Keratinocyte (primary cell): ENCODE measurements around the gene MMGT1. TPM values are rescaled to one million over a fixed set of nuclear protein-coding genes. Genes with fewer than 3 reads are reported as not detected.

Experiments used
- DNase-seq: peaks from one replicate; pipeline ENCODE4 v3.0.0-alpha.2; 2011; ENCODE audit warnings: low read depth, missing footprints, low spot score
- FAIRE-seq: peaks from 2 replicates; lab custom pipeline; 2011; peaks lifted over from hg19 to GRCh38; lab: Jason Lieb, UNC
- H2AFZ ChIP-seq: 2 replicates; pipeline ENCODE4 v1.6.0; 2012; ENCODE audit warnings: low read length, control low read depth, inconsistent platforms; ENCODE audit not compliant: control insufficient read depth
- H3K27ac ChIP-seq: 2 replicates; pipeline ENCODE4 v1.5.1; 2011; ENCODE audit warnings: low read length; ENCODE audit not compliant: control insufficient read depth, insufficient read depth
- H3K27me3 ChIP-seq: 3 replicates; pipeline ENCODE4 v1.6.0; 2011; ENCODE audit warnings: low read length; ENCODE audit not compliant: control insufficient read depth, insufficient read depth; ENCODE audit errors: extremely low read depth
- H3K36me3 ChIP-seq, 2 experiments: 2 replicates in 1 of 2; 3 replicates in 1 of 2; pipeline ENCODE4 v1.5.1; 2011; ENCODE audit warnings: low read length in 2 of 2, mild to moderate bottlenecking in 1 of 2; ENCODE audit not compliant: control insufficient read depth in 2 of 2, insufficient read depth in 2 of 2; ENCODE audit errors: extremely low read depth in 1 of 2
- H3K4me1 ChIP-seq: 3 replicates; pipeline ENCODE4 v1.5.1; 2011; ENCODE audit warnings: low read length; ENCODE audit not compliant: control insufficient read depth, insufficient read depth; ENCODE audit errors: extremely low read depth
- H3K4me2 ChIP-seq: 3 replicates; pipeline ENCODE4 v1.6.0; 2011; ENCODE audit warnings: low read depth, low read length; ENCODE audit not compliant: control insufficient read depth, insufficient read depth; ENCODE audit errors: extremely low read depth
- H3K4me3 ChIP-seq, 3 experiments: fragments of 200-600 bp in 1 of 3; sonication (generic) in 1 of 3; 2 replicates in 2 of 3; 3 replicates in 1 of 3; pipeline ENCODE4 v1.5.1; 2011 to 2016; ENCODE audit warnings: low read length in 3 of 3, mild to moderate bottlenecking in 3 of 3, control low read depth in 2 of 3, inconsistent platforms in 1 of 3, low read depth in 1 of 3, mixed read lengths in 1 of 3, mixed run types in 1 of 3, moderate library complexity in 1 of 3; ENCODE audit not compliant: control insufficient read depth in 2 of 3, insufficient read depth in 2 of 3; ENCODE audit errors: extremely low read depth in 1 of 3
- H3K79me2 ChIP-seq: 2 replicates; pipeline ENCODE4 v1.6.0; 2012; ENCODE audit warnings: low read length; ENCODE audit not compliant: control insufficient read depth, insufficient read depth
- H3K9ac ChIP-seq: 3 replicates; pipeline ENCODE4 v1.6.0; 2011; ENCODE audit warnings: low read length; ENCODE audit not compliant: control insufficient read depth, insufficient read depth; ENCODE audit errors: extremely low read depth
- H3K9me1 ChIP-seq: 3 replicates; pipeline ENCODE4 v1.6.0; 2011; ENCODE audit warnings: low read length; ENCODE audit not compliant: control insufficient read depth, insufficient read depth; ENCODE audit errors: extremely low read depth
- H3K9me3 ChIP-seq: 2 replicates; pipeline ENCODE4 v1.5.1; 2012; ENCODE audit warnings: low read depth, low read length; ENCODE audit not compliant: control insufficient read depth
- H4K20me1 ChIP-seq: 3 replicates; pipeline ENCODE4 v1.6.0; 2011; ENCODE audit warnings: low read length; ENCODE audit not compliant: control insufficient read depth, insufficient read depth; ENCODE audit errors: extremely low read depth
- CTCF ChIP-seq, 3 experiments: IDR thresholded peaks in 1 of 3; conservative IDR thresholded peaks in 1 of 3; optimal IDR thresholded peaks in 1 of 3; 2 replicates in 2 of 3; 3 replicates in 1 of 3; pipeline versions ENCODE3 to v1.5.1; 2011; ENCODE audit warnings: low read length in 3 of 3, mild to moderate bottlenecking in 3 of 3, moderate library complexity in 2 of 3, control low read depth in 1 of 3, inconsistent platforms in 1 of 3; ENCODE audit not compliant: insufficient read depth in 2 of 3; ENCODE audit errors: extremely low read depth in 1 of 3
- EZH2 ChIP-seq: IDR thresholded peaks from one replicate; pipeline ENCODE4 v1.6.1; 2012; ENCODE audit warnings: inconsistent platforms, mild to moderate bottlenecking, low read length, moderate library complexity
- dilution Hi-C: fragments of 300-500 bp; cut with MboI; formaldehyde crosslinking; loops from one replicate; pipeline ENCODE4 v1.7.0; 2020; ENCODE audit warnings: low sequenced_read_pairs; ENCODE audit not compliant: extremely low pct_ligation_motif_present
- polyA plus RNA-seq, 5 experiments: library from polyadenylated mRNA; depleted of rRNA in 3 of 5; stranded (reverse) in 3 of 5; stranded (forward) in 1 of 5; unstranded in 1 of 5; fragments of >200 nt; gene quantifications; 1 replicate in 1 of 5; 2 replicates in 3 of 5; 3 replicates in 1 of 5; pipeline versions ENCODE4 v1.2.1 to v1.2.3, GENCODE V29; 2011 to 2012; ENCODE audit warnings: missing spikeins in 2 of 5, low read depth in 1 of 5, low replicate concordance in 1 of 5

Gene MMGT1
- polyA plus RNA-seq, 1 donor (not counting 4 experiments of a cell fraction or from before 2014, with no cell fraction given): 19.8 TPM

DNA sequence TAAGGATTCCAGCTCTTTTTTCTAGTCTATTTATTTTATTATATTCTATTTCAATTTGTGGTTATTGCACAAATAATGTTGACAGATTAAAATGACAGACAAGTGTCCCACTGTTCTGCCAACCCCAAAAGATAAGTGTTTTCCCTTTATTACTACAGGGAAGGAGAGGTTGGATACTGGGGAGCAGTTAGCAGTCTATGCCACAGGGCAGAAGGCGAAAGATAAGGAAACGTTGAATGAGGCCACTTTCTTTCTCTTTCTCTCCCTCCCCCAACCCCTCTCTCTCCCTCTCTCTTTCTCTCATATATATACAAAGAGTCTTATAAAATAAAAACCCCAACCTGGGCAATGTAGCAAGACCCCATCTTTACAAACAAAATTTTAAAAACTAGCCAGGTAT, 43.1 kb upstream of the MMGT1 start:
- Histone ChIP-seq H3K4me2 (no peak overlapping the region), H3K9ac (no peak overlapping the region), H2AFZ (no peak overlapping the region), H4K20me1 (no peaks in the 10 kb centered on the region), H3K9me3 (no peaks in the 10 kb centered on the region), H3K36me3 (peaks cover 0 to 2% of the 10 kb centered on the region in 2 experiments), H3K27me3 (no peaks in the 10 kb centered on the region), H3K4me3 (no peak overlapping the region), H3K9me1 (no peaks in the 10 kb centered on the region), H3K79me2 (no peaks in the 10 kb centered on the region), H3K27ac (no peak overlapping the region), H3K4me1 (no peaks in the 10 kb centered on the region)
- FAIRE-seq (no peak), DNase-seq (no peak)
- no peak for TF ChIP-seq EZH2
- dilution Hi-C loops: no loop called here

DNA sequence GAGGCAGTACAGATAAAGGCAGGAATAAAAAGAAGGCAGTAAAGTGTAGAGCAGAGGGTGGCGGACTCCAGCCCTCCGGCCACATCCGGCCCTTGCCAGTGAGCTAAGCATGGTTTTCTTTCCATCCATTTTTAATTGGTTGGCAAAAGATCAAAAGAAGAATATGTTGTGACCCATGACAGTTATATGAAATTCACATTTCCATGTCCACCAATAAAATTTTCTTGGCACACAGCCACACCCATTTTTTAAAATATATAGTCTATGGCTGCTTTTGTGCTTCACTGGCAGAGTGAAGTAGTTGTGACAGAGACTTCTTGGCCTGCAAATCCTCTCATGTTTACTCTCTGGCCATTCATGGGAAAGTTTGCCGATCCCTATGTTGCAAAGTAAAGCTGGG, 41.2 kb upstream of the MMGT1 start:
- Histone ChIP-seq H3K4me3 (no peak overlapping the region), H3K4me1 (no peaks in the 10 kb centered on the region), H3K27ac (no peak overlapping the region), H4K20me1 (no peaks in the 10 kb centered on the region), H3K9me1 (no peaks in the 10 kb centered on the region), H3K36me3 (peaks cover 0 to 2% of the 10 kb centered on the region in 2 experiments), H3K9me3 (no peaks in the 10 kb centered on the region), H3K27me3 (no peaks in the 10 kb centered on the region), H3K4me2 (no peak overlapping the region), H3K79me2 (no peaks in the 10 kb centered on the region), H2AFZ (no peak overlapping the region), H3K9ac (no peak overlapping the region)
- FAIRE-seq (no peak), DNase-seq (no peak)
- no peak for TF ChIP-seq EZH2
- no peak for TF ChIP-seq CTCF (optimal IDR thresholded peaks at IDR 0.05 in 1 of 3, IDR thresholded peaks at IDR 0.05 in 1 of 3, conservative IDR thresholded peaks at IDR 0.05 in 1 of 3; ENCODE audit: extremely low read depth in 1 of 3, insufficient read depth in 2 of 3, low read length in 3 of 3)
- dilution Hi-C loops: no loop called here

DNA sequence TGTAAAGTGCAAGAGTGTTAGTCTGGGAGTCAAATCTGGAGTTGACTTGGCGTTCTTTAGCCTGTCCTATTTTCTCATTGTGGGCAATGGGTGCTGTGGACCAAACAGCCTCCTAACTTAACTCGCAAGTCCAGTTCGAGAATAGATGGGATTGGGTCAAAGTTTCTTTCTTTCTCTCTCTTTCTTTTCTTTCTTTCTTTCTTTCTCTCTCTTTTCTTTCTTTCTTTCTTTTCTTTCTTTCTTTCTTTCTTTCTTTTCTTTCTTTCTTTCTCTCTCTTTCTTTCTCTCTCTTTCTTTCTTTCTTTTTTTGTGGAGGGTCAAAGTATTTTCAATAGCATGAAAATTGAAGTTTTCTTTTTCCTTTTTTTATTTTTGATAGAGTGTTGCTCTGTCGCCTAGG, 14.5 kb upstream of the MMGT1 start:
- Histone ChIP-seq H2AFZ (no peak overlapping the region), H3K4me2 (no peak overlapping the region), H3K36me3 (no peaks in the 10 kb centered on the region), H4K20me1 (no peaks in the 10 kb centered on the region), H3K4me3 (no peak overlapping the region), H3K9me1 (no peaks in the 10 kb centered on the region), H3K79me2 (peaks cover 26% of the 10 kb centered on the region), H3K27me3 (no peaks in the 10 kb centered on the region), H3K4me1 (peaks cover 8% of the 10 kb centered on the region), H3K9me3 (no peaks in the 10 kb centered on the region), H3K9ac (no peak overlapping the region), H3K27ac (no peak overlapping the region)
- TF ChIP-seq EZH2 (no peak), CTCF (optimal IDR thresholded peaks at IDR 0.05 in 1 of 3, IDR thresholded peaks at IDR 0.05 in 1 of 3, conservative IDR thresholded peaks at IDR 0.05 in 1 of 3; ENCODE audit: extremely low read depth in 1 of 3, insufficient read depth in 2 of 3, low read length in 3 of 3) (no peak)
- FAIRE-seq: no peak
- no peak for DNase-seq
- dilution Hi-C loops: no loop called here
